ENCODE measurements around the gene ZCCHC14. TPM values are rescaled to one million over a fixed set of nuclear protein-coding genes. Genes with fewer than 3 reads are reported as not detected.
A peak's percentile ranks its signal among the peaks of the same experiment; 100 is the strongest.

Gene ZCCHC14
- total RNA-seq, 1 donor from 2014 or later, result 20.1 TPM

GRCh38 chr16:87414251-87414680 is 78.6 kb downstream of the ZCCHC14 start:
- DNase-seq (ENCODE audit: extremely low read depth, low read depth, low spot score), result no peak

GRCh38 chr16:87412996-87413421 is 79.8 kb downstream of the ZCCHC14 start:
- no peak for DNase-seq (ENCODE audit: extremely low read depth, low read depth, low spot score)

DNA sequence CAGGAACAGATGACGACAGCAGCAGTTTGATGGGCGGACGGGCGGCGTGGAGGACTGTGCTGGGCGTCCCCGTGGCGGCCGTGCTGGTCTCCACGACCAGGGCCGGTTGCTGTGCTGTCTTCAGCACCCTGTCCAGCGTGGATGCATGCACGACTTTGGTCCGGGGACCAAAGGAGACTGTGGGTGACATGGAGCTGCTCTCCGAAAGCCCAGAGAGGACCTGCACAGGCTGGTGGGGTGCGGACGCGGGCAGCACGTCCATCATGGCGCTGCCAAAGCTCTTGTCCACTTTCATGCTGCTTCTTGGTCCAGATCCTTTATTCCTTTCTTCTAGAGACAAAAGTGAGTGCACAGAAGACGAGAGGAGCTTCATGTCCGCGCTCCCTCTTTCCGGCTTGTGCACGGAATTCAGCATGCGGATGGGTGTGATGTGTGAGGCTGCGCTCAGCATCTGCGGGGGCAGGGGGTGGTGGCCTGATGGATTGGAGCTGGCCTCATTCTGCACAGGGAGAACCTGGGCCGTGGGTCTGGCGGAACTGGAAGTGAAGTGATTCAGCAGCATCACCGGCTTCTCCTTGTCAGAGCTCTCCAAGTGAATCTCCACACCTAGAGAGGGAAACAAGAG is 80.3 kb downstream of the ZCCHC14 start:
- DNase-seq (ENCODE audit: extremely low read depth, low read depth, low spot score), result no peak

- DNase-seq (ENCODE audit: extremely low read depth, low read depth, low spot score), result no peak
These were observed 81.2 kb downstream of the ZCCHC14 start for GRCh38 chr16:87411375-87412271.

- DNase-seq (ENCODE audit: extremely low read depth, low read depth, low spot score), result no peak
These were observed 81.9 kb downstream of the ZCCHC14 start for GRCh38 chr16:87410968-87411367.

DNA sequence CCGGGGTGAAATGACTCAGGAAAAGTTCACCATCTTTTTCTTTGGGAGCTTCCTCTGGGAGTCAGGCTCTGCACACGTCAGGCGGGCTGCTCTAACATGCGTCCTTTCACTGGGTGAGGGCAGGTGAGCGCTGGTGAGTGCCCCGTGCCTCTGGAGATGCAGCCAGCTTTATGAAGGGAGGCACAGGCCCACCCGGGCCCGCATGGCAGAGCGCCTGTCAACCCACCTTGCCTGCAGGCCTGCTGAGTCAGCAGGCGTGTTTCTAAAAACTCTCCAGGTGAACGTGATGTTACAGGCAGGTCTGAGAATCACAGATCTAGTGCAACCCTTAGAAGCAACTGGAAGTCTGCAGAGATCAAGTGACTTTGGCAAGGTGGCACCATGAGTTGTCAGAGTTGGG is 82.3 kb downstream of the ZCCHC14 start:
- no peak for DNase-seq (ENCODE audit: extremely low read depth, low read depth, low spot score)

DNA sequence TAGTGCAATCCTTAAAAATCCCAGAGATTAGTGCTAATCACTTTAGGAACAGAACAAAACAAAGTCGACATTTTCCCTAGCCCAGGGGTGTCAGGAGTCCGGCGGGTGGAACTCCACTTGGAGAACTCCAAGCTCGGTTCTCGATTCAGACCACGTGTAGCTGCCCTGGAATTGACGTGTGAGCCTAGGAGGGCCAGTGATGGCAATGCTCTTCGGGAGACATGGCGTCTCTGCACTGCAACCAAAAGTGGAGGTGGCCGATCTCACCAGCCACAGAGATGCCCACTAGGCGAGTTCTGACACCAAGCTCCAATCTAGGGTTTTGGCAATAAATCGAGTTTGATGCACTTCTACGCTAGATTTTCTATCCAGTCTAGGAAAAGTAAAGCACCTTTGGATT is 83.0 kb downstream of the ZCCHC14 start:
- DNase-seq (ENCODE audit: extremely low read depth, low read depth, low spot score), result no peak

GRCh38 chr16:87409153-87409552 is 83.7 kb downstream of the ZCCHC14 start:
- no peak for DNase-seq (ENCODE audit: extremely low read depth, low read depth, low spot score)

- peak; percentile 91 for DNase-seq (ENCODE audit: extremely low read depth, low read depth, low spot score)
These were observed 85.2 kb downstream of the ZCCHC14 start for GRCh38 chr16:87407511-87408112.

DNA sequence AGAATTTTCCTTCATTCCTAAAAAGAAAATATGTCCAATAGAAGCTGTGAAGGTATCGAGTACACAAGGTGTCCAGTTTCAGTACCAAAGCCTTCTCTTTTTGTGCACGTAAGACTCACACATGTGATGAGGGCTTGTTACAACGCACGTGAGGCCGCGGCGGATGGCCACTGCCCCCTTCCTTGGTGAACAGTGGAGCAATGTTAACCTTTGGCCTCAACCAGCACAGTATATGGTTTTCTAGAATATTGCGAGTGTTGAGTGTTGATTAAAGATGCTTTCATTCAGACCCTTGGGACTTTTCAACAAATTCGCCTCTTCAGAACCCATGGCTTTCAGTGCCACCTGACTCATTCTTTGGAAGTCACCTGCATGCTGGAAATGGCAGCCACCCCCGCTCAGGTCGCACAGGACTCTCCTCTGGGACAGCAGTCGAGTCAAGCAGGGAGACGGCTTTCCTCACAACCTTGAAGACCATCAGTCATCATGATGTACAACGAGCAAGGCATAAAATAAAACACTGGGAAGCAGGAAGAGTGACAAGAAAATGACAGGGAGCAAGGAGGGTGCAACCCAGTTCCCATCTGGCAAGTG is 86.2 kb downstream of the ZCCHC14 start:
- no peak for DNase-seq (ENCODE audit: extremely low read depth, low read depth, low spot score)

- DNase-seq (ENCODE audit: extremely low read depth, low read depth, low spot score), result no peak
These were observed 87.8 kb downstream of the ZCCHC14 start for GRCh38 chr16:87404764-87405625.

- DNase-seq (ENCODE audit: extremely low read depth, low read depth, low spot score), result no peak
These were observed 97.5 kb downstream of the ZCCHC14 start for GRCh38 chr16:87395181-87395842.

DNA sequence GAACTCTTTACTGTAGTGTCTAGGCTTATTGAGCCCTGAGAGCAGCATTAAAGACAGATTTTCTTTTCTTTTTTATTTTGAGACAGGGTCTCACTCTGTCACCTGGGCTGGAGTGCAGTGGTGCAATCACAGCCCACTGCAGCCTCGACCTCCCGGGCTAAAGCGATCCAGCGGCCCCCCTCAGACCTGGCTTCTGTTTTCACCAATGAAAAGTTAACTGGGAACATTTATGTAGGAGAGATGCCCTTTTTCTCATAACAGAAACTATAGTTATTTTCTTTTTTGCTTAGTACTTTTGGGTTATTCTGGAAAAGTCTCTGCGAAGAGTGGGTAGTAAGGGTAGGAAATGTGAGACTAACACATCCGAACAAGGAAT is 99.2 kb downstream of the ZCCHC14 start:
- DNase-seq (ENCODE audit: extremely low read depth, low read depth, low spot score), result no peak

- no peak for DNase-seq (ENCODE audit: extremely low read depth, low read depth, low spot score)
These were observed 99.8 kb downstream of the ZCCHC14 start for GRCh38 chr16:87392821-87393679.

DNA sequence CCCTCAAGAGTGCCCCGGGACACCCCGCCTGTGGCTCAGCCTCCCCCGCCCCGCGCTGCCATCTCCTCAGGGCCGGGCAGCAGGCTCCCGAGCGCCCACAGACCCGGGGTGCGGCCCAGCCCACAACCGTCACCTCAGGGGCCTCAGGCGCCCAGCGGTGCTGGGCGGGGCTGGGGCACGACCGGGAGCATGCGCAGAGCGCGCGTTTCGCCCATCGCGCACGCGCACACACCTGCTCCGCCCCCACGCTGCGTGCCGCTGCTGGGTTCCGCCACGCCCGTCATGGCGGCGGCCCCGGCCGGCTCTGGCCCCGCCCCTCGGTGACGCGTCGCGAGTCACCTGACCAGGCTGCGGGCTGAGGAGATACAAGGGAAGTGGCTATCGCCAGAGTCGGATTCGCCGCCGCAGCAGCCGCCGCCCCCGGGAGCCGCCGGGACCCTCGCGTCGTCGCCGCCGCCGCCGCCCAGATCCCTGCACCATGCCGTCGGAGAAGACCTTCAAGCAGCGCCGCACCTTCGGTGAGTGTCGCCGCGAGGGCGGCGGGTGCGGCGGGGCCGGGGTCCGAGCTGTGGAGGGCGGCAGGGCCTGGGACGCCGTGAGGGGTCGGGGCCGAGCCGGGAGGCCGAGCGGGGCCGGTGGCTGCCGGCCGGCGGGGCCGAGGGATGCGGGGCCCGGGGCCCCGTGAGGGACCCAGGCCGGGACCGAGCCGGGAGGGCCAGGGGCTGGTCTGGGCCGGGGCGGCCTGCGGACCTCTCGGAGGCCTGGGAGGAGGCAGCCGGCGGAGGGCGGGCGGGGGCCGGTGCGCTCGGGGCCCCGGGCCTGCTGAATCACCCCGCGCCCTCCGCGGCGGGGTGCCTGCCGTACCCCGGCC is 100.6 kb downstream of the ZCCHC14 start, which contains the start of gene MAP1LC3B:
Gene MAP1LC3B, plus strand, starts transcription at position 387 of the 871 bp plus-strand sequence. Its CDS starts 92 bp downstream, at position 479.
- no peak for DNase-seq (ENCODE audit: extremely low read depth, low read depth, low spot score)

DNA sequence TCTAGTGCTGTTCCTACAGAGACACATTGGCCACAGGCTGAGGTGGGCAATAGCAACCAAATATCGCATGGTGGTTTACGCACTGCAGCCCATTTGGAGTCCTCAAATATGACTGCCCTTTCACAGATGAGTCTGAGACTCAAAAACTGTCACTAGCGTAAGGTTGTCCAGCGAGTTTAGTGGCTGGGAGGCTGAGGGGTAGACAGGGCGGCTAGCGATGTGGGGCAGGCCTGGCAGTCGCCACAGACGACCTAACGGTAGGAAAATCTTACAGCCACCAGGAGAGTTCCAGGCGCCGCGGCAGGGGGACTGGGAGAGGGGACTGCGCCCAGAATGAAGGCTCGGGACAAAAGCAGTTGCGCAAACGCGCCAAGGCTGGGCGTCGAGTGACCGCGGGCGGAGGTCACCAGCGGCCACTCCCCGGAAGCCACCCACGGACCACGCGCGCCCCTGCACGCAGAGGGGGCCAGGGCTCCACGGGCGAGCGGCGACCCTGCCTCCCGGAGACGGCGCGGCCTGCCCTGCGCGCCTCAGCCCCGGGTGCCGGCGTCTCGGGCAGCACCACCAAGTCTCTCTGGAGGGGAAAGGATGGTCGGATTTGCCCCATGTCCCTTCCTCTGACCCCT is 101.4 kb downstream of the ZCCHC14 start:
- no peak for DNase-seq (ENCODE audit: extremely low read depth, low read depth, low spot score)

DNA sequence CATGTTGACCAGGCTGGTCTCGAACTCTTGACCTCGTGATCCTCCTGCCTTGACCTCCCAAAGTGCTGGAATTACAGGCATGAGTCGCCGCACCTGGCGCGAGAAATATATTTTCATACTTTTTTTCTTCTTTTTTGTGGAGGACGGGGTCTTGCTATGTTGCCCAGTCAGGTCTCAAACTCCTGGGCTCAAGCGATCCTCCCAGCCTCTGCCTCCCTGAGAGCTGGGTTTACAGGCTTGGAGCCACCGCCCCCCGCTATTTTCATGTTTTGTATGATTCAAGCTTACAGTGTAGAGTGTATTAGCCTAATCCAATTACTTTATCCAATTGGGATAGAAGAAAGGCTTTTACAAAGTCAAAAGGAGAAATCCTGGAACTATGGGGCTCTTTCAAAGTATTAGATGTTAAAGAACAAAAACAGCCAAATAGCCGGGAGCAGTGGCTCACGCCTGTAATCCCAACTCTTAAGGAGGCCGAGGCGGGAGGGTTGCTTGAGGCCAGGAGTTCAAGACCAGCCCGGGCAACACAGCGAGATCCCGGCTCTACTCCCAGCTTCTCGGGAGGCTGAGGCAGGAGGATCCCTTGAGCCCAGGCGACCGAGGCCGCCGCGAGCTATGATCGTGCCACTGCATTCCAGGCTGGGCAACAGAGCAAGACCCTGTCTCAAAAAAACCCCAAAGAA is 102.0 kb downstream of the ZCCHC14 start:
- no peak for DNase-seq (ENCODE audit: extremely low read depth, low read depth, low spot score)
